Right lobe of liver (tissue), 6 donors: Measurements from ENCODE around the gene ARHGAP42. TPM values are rescaled to one million over a fixed set of nuclear protein-coding genes. Genes with fewer than 3 reads are reported as not detected.
A peak's percentile ranks its signal among the peaks of the same experiment; 100 is the strongest.

ENCODE experiments used
- ATAC-seq, 4 donors: fragments of 200-7000 bp; cut with Tn5 transposase; one replicate each; pipeline ENCODE4 v1.9.1; 2020; ENCODE audit warnings: mild to moderate bottlenecking in 4 of 4, moderate library complexity in 4 of 4
- DNase-seq, 3 donors: peaks; one replicate each; pipeline ENCODE4 v3.0.0-alpha.2; 2020
- H3K27ac ChIP-seq, 3 donors: fragments of 200-600 bp; one replicate each; pipeline ENCODE4 v1.8.0; 2022
- H3K27me3 ChIP-seq, 2 donors: fragments of 200-600 bp; one replicate each; pipeline ENCODE4 v1.8.0; 2022
- H3K36me3 ChIP-seq, 4 donors: fragments of 200-600 bp; sonication (generic) in 1 of 4; one replicate each; pipeline versions ENCODE4 v1.5.1 to v1.8.0; 2017 to 2022; ENCODE audit warnings: control low read depth in 1 of 4
- H3K4me1 ChIP-seq, 4 donors: fragments of 200-600 bp; sonication (generic) in 1 of 4; one replicate each; pipeline versions ENCODE4 v1.5.1 to v1.8.0; 2017 to 2022; ENCODE audit warnings: control low read depth in 1 of 4
- H3K4me3 ChIP-seq, 3 donors: fragments of 200-600 bp; one replicate each; pipeline ENCODE4 v1.8.0; 2022
- H3K9me3 ChIP-seq, 4 donors: fragments of 200-600 bp; sonication (generic) in 1 of 4; one replicate each; pipeline versions ENCODE4 v1.5.1 to v1.8.0; 2017 to 2022; ENCODE audit warnings: control low read depth in 1 of 4
- POLR2A ChIP-seq: fragments of 450-650 bp; IDR thresholded peaks from one replicate; pipeline ENCODE4 v1.6.1; 2017; ENCODE audit warnings: antibody characterized with exemption, mild to moderate bottlenecking
- WGBS: methylation state at CpG from one replicate; pipeline ENCODE4 v1.1.6; 2018; ENCODE audit warnings: low coverage, low lambda C conversion rate; ENCODE audit not compliant: insufficient coverage; ENCODE audit errors: missing lambda C conversion rate; 5-methylcytosine and 5-hydroxymethylcytosine counted together
- intact Hi-C, 2 donors: fragments of 100-400 bp; cut with DNase I; formaldehyde crosslinking; loops; one replicate each; pipeline versions ENCODE4 v1.11.2 to v1.14.1; 2022
- total RNA-seq, 6 experiments: library from RNA; depleted of rRNA in 2 of 6; stranded (reverse); fragments of >200 nt in 2 of 6; fragmentation: NEBNext Ultra II Directional in 3 of 6; extraction: Animal tissue kit (Norgen Biotek cat#: 25700) in 3 of 6; gene quantifications; one replicate each; pipeline versions ENCODE4 v1.1.0 to v1.2.4, GENCODE V29; 2016 to 2023
- TF ChIP-seq, protein P1 (sequence below), 4 donors: fragments of 200-600 bp in 3 of 4; fragments of 450-650 bp in 1 of 4; IDR thresholded peaks; one replicate each; pipeline versions ENCODE4 v1.5.1 to v1.8.0; 2016 to 2022; ENCODE audit warnings: antibody characterized with exemption in 4 of 4, mild to moderate bottlenecking in 2 of 4
- donor health status: DM: no; HTN: yes; CAD: no.
- donor health status: DM: no; HTN: no; CAD: no.
- donor health status: DM: no; HTN: no; CAD: no.
- donor health status: DM: no; HTN: yes; CAD: no.
- donor health status: DM: no; HTN: yes; CAD: no.

Gene ARHGAP42
- total RNA-seq, 6 experiments from 2014 or later = 8.7 to 15.8 (median 13.1) TPM

DNA sequence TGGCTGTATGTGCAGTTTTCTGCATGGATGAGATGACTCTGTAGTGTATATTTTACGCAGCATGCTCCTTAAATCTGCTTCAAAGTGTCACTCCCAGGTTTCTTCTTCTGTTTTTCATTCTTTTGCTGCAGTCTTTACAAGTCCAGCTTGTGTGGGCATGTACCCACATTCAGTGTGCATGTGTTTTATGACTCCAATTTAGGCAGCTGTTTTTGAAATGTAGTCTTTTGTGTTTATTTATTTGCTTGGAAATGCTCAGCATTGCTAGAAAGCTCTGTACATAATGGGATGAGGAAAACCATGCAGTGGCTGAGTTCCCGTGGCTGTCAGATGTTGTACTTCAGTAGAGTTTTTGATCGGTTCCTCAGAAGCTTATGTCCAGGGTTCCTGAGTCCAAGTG is 138.5 kb downstream of the ARHGAP42 start:
- ATAC-seq (no peak), DNase-seq (no peak)
- 86% methylated on average over 3 of the region's 3 CpGs for WGBS
- Histone ChIP-seq H3K4me3 (no peak overlapping the region), H3K27ac (no peak overlapping the region), H3K9me3 (no peaks in the 10 kb centered on the region), H3K27me3 (no peaks in the 10 kb centered on the region), H3K4me1 (peaks cover 0 to 3% (median 0%) of the 10 kb centered on the region in 4 donors), H3K36me3 (no peaks in the 10 kb centered on the region)
- TF ChIP-seq POLR2A = no peak
- TF ChIP-seq, protein P1, sequence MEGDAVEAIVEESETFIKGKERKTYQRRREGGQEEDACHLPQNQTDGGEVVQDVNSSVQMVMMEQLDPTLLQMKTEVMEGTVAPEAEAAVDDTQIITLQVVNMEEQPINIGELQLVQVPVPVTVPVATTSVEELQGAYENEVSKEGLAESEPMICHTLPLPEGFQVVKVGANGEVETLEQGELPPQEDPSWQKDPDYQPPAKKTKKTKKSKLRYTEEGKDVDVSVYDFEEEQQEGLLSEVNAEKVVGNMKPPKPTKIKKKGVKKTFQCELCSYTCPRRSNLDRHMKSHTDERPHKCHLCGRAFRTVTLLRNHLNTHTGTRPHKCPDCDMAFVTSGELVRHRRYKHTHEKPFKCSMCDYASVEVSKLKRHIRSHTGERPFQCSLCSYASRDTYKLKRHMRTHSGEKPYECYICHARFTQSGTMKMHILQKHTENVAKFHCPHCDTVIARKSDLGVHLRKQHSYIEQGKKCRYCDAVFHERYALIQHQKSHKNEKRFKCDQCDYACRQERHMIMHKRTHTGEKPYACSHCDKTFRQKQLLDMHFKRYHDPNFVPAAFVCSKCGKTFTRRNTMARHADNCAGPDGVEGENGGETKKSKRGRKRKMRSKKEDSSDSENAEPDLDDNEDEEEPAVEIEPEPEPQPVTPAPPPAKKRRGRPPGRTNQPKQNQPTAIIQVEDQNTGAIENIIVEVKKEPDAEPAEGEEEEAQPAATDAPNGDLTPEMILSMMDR (IDR thresholded peaks at IDR 0.05) = no peak
- intact Hi-C loops = no loop called here

DNA sequence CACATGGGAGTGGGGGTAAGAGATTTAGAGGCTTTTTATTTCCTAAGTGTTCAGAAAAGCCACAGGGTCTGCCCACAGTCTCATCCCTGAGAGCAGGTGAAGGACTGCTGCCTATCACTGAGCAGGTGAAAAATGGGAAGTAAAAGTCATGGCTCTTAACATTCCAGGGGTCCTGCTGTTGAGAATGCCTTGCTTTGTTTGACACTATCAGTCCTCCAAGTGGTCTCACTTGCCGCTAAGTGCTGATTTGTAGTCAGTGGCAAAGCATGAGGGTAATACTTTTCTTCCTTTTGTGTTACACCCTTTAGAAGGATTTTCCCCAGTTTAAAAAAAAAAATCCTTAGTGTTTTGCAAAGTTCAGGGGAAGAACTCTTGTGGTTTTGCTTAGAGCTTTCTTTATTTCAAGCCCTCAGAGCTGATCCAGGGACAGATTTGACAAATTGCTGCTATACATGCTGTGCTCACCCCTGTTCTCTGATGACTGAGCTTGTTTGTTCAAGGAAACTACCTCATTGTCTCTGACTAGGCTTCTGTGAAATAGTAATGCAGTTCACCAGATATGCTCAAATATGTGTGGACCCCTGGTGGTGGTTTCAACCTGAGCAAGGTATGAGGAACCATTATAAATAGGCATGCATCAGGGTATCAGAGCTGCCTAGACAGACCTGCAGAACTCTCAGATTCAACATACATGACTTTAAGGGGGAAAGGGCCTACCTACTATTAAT is 141.0 kb downstream of the ARHGAP42 start:
- Histone ChIP-seq H3K4me3 (no peak overlapping the region), H3K27ac (no peak overlapping the region), H3K4me1 (peaks cover 0 to 21% (median 7%) of the 10 kb centered on the region in 4 donors), H3K36me3 (no peaks in the 10 kb centered on the region), H3K9me3 (no peaks in the 10 kb centered on the region), H3K27me3 (no peaks in the 10 kb centered on the region)
- WGBS = no CpG with 5 or more reads among the region's 1 CpG
- TF ChIP-seq, protein P1 (IDR thresholded peaks at IDR 0.05) = peak in 2 of 4 donors; percentile 24 to 37
- TF ChIP-seq POLR2A = no peak
- intact Hi-C loops = no loop called here
- peak in 3 of 4 donors; percentile 7 to 59 (median 16) for ATAC-seq
- no peak for DNase-seq

DNA sequence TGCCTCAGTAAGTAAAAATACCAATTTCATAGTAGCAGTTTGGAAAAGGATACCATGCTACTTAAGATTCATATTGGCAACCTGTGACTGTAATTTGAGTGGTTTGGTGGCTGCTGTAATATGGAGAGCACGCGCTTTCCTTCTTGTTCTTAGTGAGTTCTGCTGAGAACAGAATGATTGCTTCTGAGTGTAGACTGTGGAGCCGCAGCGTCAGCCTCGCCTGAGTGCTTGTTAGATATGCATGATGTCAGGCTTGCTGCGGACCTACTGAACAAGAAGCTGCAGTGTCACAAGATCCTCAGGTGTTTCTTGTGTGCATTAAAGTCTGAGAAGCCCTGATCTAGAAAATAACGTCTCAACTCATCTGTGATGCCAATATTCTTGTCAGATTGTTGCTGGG is 143.2 kb downstream of the ARHGAP42 start:
- peaks cover 0 to 28% (median 7%) of the 10 kb centered on the region in 4 donors for H3K4me1 ChIP-seq
- intact Hi-C loops = no loop called here
- 50% methylated on average over 5 of the region's 7 CpGs for WGBS
- H3K4me3 ChIP-seq = no peak overlapping the region
- no peaks in the 10 kb centered on the region for H3K27me3 ChIP-seq
- H3K36me3 ChIP-seq = no peaks in the 10 kb centered on the region
- TF ChIP-seq, protein P1 (IDR thresholded peaks at IDR 0.05) = no peak
- no peak for TF ChIP-seq POLR2A
- no peak for ATAC-seq
- H3K9me3 ChIP-seq = no peaks in the 10 kb centered on the region
- no peak overlapping the region for H3K27ac ChIP-seq
- no peak for DNase-seq

DNA sequence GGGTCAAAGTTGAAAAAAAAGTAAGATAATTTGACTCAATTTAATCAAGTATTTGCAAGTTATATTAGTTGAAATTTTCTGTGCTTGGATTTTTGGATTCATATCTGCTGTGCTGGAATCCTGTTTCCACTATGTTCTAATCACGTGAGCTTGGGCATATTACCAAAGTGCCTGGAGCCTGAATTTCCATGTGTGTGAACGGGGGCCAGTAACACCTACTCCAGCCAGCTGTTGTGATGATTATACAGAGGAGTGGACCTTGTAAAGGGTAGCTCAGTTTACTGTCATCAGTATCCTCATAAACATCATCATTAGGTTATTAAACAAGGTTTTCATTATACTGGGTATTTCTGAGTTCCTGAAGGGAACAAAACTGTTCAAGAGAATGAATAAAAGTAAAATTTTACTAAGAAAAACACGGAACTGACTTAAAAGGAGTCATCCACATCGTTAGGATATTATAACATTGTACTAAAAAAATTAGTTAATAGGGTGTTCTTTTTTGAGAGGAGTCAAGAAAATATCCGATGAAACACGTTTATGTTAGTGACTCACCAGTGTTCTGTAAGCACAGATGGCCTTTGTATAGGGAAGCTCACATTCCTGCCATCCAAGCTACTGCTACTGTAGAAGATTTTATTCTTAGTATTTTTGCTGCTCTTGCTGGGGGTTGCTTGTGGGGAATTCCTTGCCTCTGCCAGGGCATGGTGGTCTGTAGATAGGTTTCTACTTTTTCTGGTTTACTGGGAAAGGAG is 144.1 kb downstream of the ARHGAP42 start:
- Histone ChIP-seq H3K4me1 (peaks cover 0 to 28% (median 7%) of the 10 kb centered on the region in 4 donors), H3K27me3 (no peaks in the 10 kb centered on the region), H3K9me3 (no peaks in the 10 kb centered on the region), H3K36me3 (no peaks in the 10 kb centered on the region), H3K4me3 (no peak overlapping the region), H3K27ac (peak overlapping the region in 2 of 3 donors; percentile 63 to 78)
- intact Hi-C loops = no loop called here
- DNase-seq (no peak), ATAC-seq (peak in 1 of 4 donors; percentile 31)
- TF ChIP-seq, protein P1 (IDR thresholded peaks at IDR 0.05) = no peak
- TF ChIP-seq POLR2A = no peak
- WGBS = 38% methylated on average over 6 of the region's 6 CpGs
